Measurements from ENCODE around the gene AGAP4.
"Not testable (repeated sequence)": the region's sequence is repeated elsewhere in the genome, so short reads cannot be mapped to it uniquely, and the experiment has no call there.

AGAP4 gene

DNA sequence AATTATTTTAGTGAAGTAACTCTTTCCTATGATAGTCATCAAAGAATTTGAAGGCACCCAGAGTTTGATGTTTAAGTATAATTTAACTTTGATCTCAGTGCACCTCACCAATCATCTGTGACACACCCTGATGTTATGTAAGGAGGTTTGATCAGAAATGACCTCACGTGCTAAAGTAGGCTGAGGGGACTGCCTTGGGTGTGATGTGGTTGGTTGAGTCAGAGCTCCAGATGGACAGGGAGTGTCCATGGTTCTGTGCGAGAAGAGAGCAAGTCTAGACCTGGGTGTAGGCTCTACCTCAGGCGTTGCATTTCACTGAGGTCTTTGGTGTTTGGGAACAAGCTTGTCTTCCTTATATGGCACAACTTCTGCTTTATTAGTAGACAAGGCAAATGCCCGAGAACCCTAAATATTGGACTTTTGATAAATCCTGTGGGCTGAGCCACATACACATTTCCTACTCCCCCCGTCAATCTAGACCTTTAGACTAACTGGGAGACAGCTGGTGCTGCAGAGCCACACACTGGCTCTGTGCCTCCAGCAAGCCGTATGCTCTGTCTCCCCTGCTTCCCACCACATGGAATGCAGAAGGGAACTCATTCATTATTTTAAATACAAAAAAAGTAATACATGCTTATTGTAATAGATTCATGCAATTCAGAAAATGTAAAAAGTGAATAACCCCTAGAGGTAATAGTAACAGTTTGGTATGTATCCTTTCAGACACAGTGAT is 56.4 kb downstream of the AGAP4 start:
- not testable (repeated sequence) for DNase-seq

DNA sequence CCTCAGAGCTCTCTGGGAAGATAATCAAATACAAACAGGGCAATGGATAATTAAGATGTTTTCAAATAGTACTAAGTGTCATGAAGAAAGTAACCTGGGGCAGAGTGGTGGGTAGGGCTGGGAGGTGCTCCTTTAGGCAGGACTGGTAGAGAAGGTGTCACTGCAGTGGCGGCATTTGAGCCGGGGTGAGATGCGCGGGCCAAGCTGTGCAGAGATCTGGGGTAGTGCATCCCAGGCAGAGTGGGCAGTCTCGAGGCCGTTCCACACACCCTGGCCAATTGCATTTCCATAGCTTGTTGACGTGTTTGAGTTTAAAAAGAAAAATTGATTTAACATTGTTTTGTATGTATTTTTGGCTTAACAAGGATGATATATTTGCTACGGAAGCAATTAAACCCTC is 57.3 kb downstream of the AGAP4 start:
- not testable (repeated sequence) for DNase-seq

DNA sequence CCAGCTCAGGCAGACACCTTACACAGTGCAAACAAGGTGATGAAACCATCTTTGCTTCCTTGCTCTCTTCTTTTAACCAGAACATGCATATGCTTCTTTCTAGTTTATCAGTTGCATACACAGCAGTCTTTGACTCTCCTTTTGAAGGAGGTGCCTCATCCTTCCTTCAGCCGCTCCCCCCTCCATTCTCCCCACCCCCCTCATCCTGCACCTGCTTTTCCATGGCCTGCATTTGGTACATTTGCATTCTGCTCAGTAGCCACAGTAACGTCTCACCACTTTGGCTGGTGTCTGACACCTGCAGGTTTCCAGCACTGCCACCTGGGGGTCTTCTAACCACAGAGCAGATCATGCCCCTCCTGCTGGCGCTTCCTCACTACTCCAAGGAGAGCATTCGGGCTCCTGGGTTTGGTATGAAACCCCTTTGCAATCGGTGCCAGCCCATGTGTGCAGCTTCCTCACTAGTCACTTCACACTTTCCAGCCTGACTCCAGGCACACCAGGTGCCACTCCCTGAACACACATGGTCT is 60.0 kb downstream of the AGAP4 start:
- DNase-seq, result not testable (repeated sequence)

DNA sequence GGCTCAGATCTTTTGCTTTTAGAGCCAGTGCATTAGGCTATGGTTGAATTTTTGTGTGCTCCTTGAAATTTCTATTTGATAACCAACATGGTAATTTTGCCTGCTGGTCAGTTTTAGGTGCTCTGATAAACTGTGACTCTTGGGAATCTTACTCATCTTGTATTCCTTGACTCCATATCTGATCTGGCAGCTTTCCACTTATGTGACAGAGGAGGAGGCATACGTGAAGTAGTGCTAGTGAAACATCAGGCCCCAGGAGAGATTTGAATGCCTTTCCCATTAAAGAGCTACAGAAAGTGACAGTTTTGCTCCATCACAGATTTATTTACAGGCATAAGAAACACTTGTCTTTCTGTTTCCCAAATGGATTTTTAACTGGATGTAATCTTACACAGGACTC is 61.1 kb downstream of the AGAP4 start:
- DNase-seq, result not testable (repeated sequence)
